K562 (cell line): ENCODE data around the gene UBE2V1.

Experiments used
- CTCF ChIP-seq, 3 experiments: IDR thresholded peaks in 2 of 3; conservative IDR thresholded peaks in 1 of 3; 2 replicates each; pipeline ENCODE4 v1.5.1; 2011 to 2012; ENCODE audit warnings: low read length in 3 of 3, mild to moderate bottlenecking in 3 of 3, control low read depth in 2 of 3, improper control_type of control experiment in 1 of 3, inconsistent platforms in 1 of 3, low read depth in 1 of 3, mixed read lengths in 1 of 3, moderate library complexity in 1 of 3; ENCODE audit not compliant: insufficient read depth in 2 of 3
- HDAC6 ChIP-seq: IDR thresholded peaks from 2 replicates; pipeline ENCODE4 v1.6.1; 2012; ENCODE audit warnings: low read depth, mild to moderate bottlenecking, control low read depth, inconsistent platforms, low read length, moderate library complexity
- ILF3 ChIP-seq: fragments of 450-650 bp; IDR thresholded peaks from 2 replicates; pipeline ENCODE4 v1.6.1; 2018; ENCODE audit warnings: antibody characterized with exemption, mild to moderate bottlenecking, moderate library complexity, borderline replicate concordance
- KDM4B ChIP-seq, 2 experiments: fragments of 450-650 bp in 1 of 2; sonication (generic) in 1 of 2; IDR thresholded peaks; 2 replicates each; pipeline ENCODE4 v1.6.1; 2016 to 2017; ENCODE audit warnings: borderline replicate concordance in 2 of 2, antibody characterized with exemption in 1 of 2, low read depth in 1 of 2, mild to moderate bottlenecking in 1 of 2
- NONO ChIP-seq, 2 experiments: fragments of 200-400 bp in 1 of 2; fragments of 450-650 bp in 1 of 2; formaldehyde crosslinking in 1 of 2; IDR thresholded peaks; 2 replicates each; pipeline ENCODE4 v1.6.1; 2017; ENCODE audit warnings: low read depth in 2 of 2, mild to moderate bottlenecking in 2 of 2, moderate library complexity in 2 of 2, low read length in 1 of 2
- RFX5 ChIP-seq: IDR thresholded peaks from 2 replicates; pipeline ENCODE4 v1.6.1; 2011; ENCODE audit warnings: low read depth, mild to moderate bottlenecking, improper control_type of control experiment, low read length
- SMARCB1 ChIP-seq: IDR thresholded peaks from 2 replicates; pipeline ENCODE4 v1.6.1; 2011; ENCODE audit warnings: improper control_type of control experiment, low read depth; ENCODE audit not compliant: insufficient read length
- SP1 ChIP-seq: sonication (generic); formaldehyde crosslinking; IDR thresholded peaks from 2 replicates; pipeline ENCODE4 v1.8.1; 2022; ENCODE audit warnings: mild to moderate bottlenecking, missing genetic modification reagents
- STAT5B ChIP-seq: fragments of 250-450 bp; sonication (Bioruptor Pico); IDR thresholded peaks from 2 replicates; pipeline ENCODE4 v1.8.0; 2021; ENCODE audit warnings: mild to moderate bottlenecking, inconsistent platforms
- ZBTB43 ChIP-seq: sonication (generic); formaldehyde crosslinking; IDR thresholded peaks from 2 replicates; pipeline ENCODE4 v1.8.0; 2023; ENCODE audit warnings: mild to moderate bottlenecking, missing genetic modification reagents
- ZNF431 ChIP-seq: sonication (generic); formaldehyde crosslinking; IDR thresholded peaks from 2 replicates; pipeline ENCODE4 v1.8.0; 2022; ENCODE audit warnings: mild to moderate bottlenecking, missing genetic modification reagents
- TF ChIP-seq, protein P1 (sequence below): fragments of 450-650 bp; IDR thresholded peaks from 2 replicates; pipeline ENCODE4 v1.6.1; 2016; ENCODE audit warnings: missing biosample characterization, missing genetic modification characterization

DNA sequence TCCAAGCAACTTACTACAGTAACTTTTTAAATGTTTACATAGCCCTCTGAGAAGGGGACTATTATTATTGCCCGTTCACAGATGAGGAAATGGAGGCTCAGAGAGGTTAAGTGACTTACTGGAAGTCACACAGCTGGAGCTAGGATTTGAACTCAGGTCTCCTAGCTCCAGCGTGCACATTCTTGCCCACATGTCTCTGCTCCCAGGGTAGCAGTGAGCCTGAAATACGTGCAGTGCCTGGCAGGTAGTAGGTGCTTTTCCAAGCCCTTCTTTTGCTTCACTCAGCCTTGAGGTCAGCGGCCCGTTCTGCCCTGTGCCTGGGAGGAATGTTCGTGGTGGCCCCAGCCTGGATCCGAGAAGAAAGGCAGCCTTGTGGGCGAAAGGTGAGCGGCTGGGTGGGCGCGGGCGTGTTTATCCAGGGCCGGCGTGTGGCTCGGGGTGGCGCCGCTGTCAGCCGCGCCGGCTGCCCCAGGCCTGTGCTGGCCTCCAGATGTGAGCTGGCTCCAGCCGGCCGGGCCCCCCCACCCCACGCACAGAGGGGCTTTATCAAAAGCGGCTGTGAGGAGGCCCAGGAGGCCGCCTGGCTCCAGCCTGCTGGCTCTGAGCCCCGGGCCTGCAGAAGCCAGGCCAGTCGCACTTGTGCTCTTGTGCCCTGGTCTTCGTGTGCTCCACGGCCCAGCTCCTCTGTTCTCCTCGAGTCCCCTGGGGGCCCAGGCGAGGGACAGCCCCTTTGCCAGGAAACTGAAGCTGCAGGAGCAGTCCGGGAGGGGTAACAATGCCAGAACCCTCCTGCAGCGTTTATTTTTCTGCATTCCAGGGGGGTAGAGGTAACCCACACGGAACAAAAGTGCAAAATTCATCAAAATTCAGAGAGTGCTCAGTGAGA is 58.1 kb downstream of the UBE2V1 start:
- TF ChIP-seq SMARCB1 = no peak
- TF ChIP-seq KDM4B (IDR thresholded peaks at IDR 0.05; ENCODE audit: borderline replicate concordance in 2 of 2, low read depth in 1 of 2) = no peak
- no peak for TF ChIP-seq HDAC6
- TF ChIP-seq ILF3 = no peak
- no peak for TF ChIP-seq ZNF431 (CRISPR knock-in tag)
- TF ChIP-seq, protein P1, sequence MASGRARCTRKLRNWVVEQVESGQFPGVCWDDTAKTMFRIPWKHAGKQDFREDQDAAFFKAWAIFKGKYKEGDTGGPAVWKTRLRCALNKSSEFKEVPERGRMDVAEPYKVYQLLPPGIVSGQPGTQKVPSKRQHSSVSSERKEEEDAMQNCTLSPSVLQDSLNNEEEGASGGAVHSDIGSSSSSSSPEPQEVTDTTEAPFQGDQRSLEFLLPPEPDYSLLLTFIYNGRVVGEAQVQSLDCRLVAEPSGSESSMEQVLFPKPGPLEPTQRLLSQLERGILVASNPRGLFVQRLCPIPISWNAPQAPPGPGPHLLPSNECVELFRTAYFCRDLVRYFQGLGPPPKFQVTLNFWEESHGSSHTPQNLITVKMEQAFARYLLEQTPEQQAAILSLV (tag) = no peak
- no peak for TF ChIP-seq ZBTB43
- TF ChIP-seq CTCF (IDR thresholded peaks at IDR 0.05 in 2 of 3, conservative IDR thresholded peaks at IDR 0.05 in 1 of 3; ENCODE audit: insufficient read depth in 2 of 3, low read depth in 1 of 3, low read length in 3 of 3) = no peak
- no peak for TF ChIP-seq NONO (IDR thresholded peaks at IDR 0.05; ENCODE audit: low read depth in 2 of 2, low read length in 1 of 2)
- TF ChIP-seq RFX5 = no peak
- no peak for TF ChIP-seq STAT5B
- TF ChIP-seq SP1 (CRISPR knock-in tag) = no peak
